Esophagus muscularis mucosa (tissue), 4 donors: Measurements from ENCODE around the gene CYP8B1. TPM values are rescaled to one million over a fixed set of nuclear protein-coding genes. Genes with fewer than 3 reads are reported as not detected.
A peak's percentile ranks its signal among the peaks of the same experiment; 100 is the strongest.

Source experiments
- DNase-seq: peaks from one replicate; pipeline ENCODE4 v3.0.0-alpha.2; 2017; ENCODE audit errors: extremely low spot score
- H3K27ac ChIP-seq, 4 donors: fragments of 200-600 bp; sonication (generic); replicated peaks in 1 of 4; 1 replicate in 3 of 4; 2 replicates in 1 of 4; pipeline ENCODE4 v1.5.1; 2016 to 2019; ENCODE audit warnings: mild to moderate bottlenecking in 1 of 4
- H3K27me3 ChIP-seq, 4 donors: fragments of 200-600 bp; sonication (generic); one replicate each; pipeline versions ENCODE4 v1.5.1 to v1.6.0; 2016 to 2019
- H3K36me3 ChIP-seq, 4 donors: fragments of 200-600 bp; sonication (generic); one replicate each; pipeline ENCODE4 v1.5.1; 2016 to 2019
- H3K4me1 ChIP-seq, 4 donors: fragments of 200-600 bp; sonication (generic); one replicate each; pipeline ENCODE4 v1.5.1; 2016 to 2019
- H3K4me3 ChIP-seq, 4 donors: fragments of 200-600 bp; sonication (generic); 1 replicate in 2 of 4; 2 replicates in 2 of 4; pipeline ENCODE4 v1.5.1; 2016 to 2019; ENCODE audit warnings: mild to moderate bottlenecking in 4 of 4, moderate library complexity in 1 of 4
- H3K9me3 ChIP-seq, 4 donors: fragments of 200-600 bp; sonication (generic); 1 replicate in 3 of 4; 2 replicates in 1 of 4; pipeline ENCODE4 v1.5.1; 2016 to 2019
- EP300 ChIP-seq: sonication (generic); formaldehyde crosslinking; IDR thresholded peaks from one replicate; pipeline ENCODE4 v1.6.1; 2017; ENCODE audit warnings: antibody characterized with exemption
- POLR2A ChIP-seq: fragments of 450-650 bp; IDR thresholded peaks from one replicate; pipeline ENCODE4 v1.6.1; 2017; ENCODE audit warnings: antibody characterized with exemption, moderate library complexity, mild to moderate bottlenecking, low read depth
- POLR2AphosphoS5 ChIP-seq, 2 donors: sonication (generic); formaldehyde crosslinking; IDR thresholded peaks; one replicate each; pipeline ENCODE4 v1.6.1; 2017; ENCODE audit warnings: antibody characterized with exemption in 2 of 2
- WGBS: methylation state at CpG from one replicate; pipeline ENCODE4 v1.1.5; 2018; 5-methylcytosine and 5-hydroxymethylcytosine counted together
- intact Hi-C: fragments of 100-400 bp; cut with DNase I; formaldehyde crosslinking; loops from one replicate; pipeline ENCODE4 v1.15.1; 2023
- total RNA-seq, 4 donors: library from RNA; depleted of rRNA; stranded (reverse); fragments of >200 nt; gene quantifications; one replicate each; pipeline versions ENCODE4 v1.1.0 to v1.2.1, GENCODE V29; 2016
- TF ChIP-seq, protein P1 (sequence below), 3 experiments: fragments of 200-600 bp in 2 of 3; fragments of 450-650 bp in 1 of 3; sonication (generic) in 2 of 3; IDR thresholded peaks; one replicate each; pipeline ENCODE4 v1.5.1; 2017 to 2019; ENCODE audit warnings: antibody characterized with exemption in 3 of 3, mild to moderate bottlenecking in 2 of 3, moderate library complexity in 1 of 3

Gene CYP8B1
- total RNA-seq, 4 donors from 2014 or later = not detected

DNA sequence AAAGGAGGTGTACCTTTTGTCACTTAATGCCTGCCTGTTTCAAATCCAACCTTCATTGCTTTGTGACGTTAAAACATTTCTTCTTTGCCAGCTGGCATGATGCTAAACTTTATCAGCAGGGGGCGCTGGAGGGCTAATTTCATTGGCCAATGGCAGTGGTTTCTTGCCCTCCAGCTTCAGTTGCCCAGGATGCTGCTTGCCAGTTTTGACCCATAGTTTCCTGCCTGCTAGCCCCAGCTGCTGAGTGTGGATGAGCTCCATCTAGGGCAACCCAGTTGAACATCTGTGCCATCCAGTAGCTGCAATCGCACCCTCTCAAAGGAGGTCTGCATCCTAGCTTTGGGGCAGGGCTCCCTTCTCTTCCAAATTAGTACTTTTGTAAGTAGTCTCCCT lies 44.4 kb downstream of the CYP8B1 start:
- no peak overlapping the region for H3K4me3 ChIP-seq
- peaks cover 0 to 12% (median 11%) of the 10 kb centered on the region in 4 donors for H3K4me1 ChIP-seq
- no peaks in the 10 kb centered on the region for H3K36me3 ChIP-seq
- no peaks in the 10 kb centered on the region for H3K27me3 ChIP-seq
- WGBS = 20% methylated on average over 3 of the region's 3 CpGs
- H3K9me3 ChIP-seq = no peaks in the 10 kb centered on the region
- intact Hi-C loops = no loop called here
- no peak overlapping the region for H3K27ac ChIP-seq
- no peak for DNase-seq
- TF ChIP-seq POLR2AphosphoS5 (IDR thresholded peaks at IDR 0.05) (peak; percentile 30 to 35), EP300 (no peak), POLR2A (no peak)
- TF ChIP-seq, protein P1, sequence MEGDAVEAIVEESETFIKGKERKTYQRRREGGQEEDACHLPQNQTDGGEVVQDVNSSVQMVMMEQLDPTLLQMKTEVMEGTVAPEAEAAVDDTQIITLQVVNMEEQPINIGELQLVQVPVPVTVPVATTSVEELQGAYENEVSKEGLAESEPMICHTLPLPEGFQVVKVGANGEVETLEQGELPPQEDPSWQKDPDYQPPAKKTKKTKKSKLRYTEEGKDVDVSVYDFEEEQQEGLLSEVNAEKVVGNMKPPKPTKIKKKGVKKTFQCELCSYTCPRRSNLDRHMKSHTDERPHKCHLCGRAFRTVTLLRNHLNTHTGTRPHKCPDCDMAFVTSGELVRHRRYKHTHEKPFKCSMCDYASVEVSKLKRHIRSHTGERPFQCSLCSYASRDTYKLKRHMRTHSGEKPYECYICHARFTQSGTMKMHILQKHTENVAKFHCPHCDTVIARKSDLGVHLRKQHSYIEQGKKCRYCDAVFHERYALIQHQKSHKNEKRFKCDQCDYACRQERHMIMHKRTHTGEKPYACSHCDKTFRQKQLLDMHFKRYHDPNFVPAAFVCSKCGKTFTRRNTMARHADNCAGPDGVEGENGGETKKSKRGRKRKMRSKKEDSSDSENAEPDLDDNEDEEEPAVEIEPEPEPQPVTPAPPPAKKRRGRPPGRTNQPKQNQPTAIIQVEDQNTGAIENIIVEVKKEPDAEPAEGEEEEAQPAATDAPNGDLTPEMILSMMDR (IDR thresholded peaks at IDR 0.05) = peak; percentile 78 to 90 (median 83)

- H3K4me1 ChIP-seq = peaks cover 0 to 12% (median 11%) of the 10 kb centered on the region in 4 donors
- TF ChIP-seq POLR2A (no peak), POLR2AphosphoS5 (IDR thresholded peaks at IDR 0.05) (no peak), EP300 (no peak)
- TF ChIP-seq, protein P1 (IDR thresholded peaks at IDR 0.05) = peak; percentile 57 to 76 (median 70)
- H3K4me3 ChIP-seq = no peak overlapping the region
- intact Hi-C loops = no loop called here
- H3K27ac ChIP-seq = no peak overlapping the region
- no peaks in the 10 kb centered on the region for H3K9me3 ChIP-seq
- no peaks in the 10 kb centered on the region for H3K36me3 ChIP-seq
- no peak for DNase-seq
- WGBS = 40% methylated on average over 7 of the region's 7 CpGs
- no peaks in the 10 kb centered on the region for H3K27me3 ChIP-seq
Observed at GRCh38 chr3:42830437-42831320, 45.0 kb downstream of the CYP8B1 start.

DNA sequence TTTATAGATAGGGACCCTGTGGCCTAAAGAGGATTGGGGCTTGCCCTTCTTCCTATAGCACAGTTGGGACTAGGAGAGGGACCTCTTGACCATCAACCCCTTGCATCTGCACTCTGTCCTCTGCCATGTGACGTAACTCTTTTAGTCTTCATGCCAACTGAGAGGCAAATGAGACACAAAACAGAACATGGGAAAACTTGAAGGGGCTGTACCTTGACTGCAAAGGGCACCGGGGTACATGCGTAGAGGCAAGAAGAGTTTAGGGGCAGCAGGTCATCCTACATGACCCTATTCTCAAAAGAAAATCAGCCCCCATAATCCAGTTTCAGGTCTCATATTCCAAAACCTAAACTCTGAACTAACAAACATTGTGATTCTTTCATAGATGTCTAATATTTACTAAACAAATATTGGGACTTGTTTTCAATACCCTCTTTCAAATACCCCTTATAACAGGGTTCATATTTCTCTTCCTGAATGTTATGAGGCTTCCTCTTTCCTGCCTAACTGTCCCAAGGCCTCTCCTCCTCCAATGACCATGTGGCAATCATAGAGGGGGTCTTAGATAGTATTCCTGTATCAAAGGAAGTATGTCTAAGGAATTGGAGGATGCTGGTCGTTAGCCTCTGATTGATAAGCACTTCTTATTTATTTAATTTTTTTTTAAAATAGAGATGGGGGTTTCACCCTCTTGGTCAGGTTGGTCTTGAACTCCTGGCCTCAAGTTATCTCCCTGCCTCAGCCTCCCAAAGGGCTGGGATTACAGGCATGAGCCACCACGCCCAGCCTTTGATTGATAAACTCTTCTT lies 45.8 kb downstream of the CYP8B1 start:
- WGBS = 86% methylated on average over 5 of the region's 5 CpGs
- intact Hi-C loops = loop anchor here (2.0 kb wide), 1 partner anchor 49 kb away; no protein-coding TSS in a partner anchor
- no peak for TF ChIP-seq POLR2AphosphoS5 (IDR thresholded peaks at IDR 0.05)
- TF ChIP-seq, protein P1 (IDR thresholded peaks at IDR 0.05) = no peak
- no peak for TF ChIP-seq POLR2A
- no peak for TF ChIP-seq EP300

DNA sequence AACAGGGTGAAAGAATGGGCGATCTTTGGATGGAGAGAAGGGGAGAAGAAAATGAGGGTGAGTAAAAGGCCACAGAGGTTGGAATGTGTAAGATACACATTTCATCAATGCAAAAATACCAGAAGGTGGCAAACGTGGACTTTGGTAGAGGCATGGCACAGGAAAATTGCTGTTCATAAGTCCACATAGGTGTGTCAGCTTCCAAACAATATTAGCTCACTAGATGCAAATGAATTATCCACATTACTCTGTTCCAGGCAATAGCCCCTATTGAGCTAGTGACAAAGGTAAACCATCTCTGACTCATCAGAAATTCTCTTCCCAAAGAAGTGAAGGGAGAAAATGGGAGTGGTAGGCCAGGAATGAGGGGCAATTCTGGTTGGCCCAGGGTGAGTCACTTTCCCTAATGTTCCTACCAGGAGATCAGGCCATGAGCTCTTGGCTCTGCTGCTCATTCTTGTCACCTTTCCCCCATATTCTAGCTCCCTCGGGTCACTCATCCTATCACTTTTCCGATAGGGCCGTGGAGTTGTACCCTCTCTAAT lies 46.5 kb downstream of the CYP8B1 start:
- 90% methylated on average over 5 of the region's 5 CpGs for whole genome bisulfite sequencing
- DNase-seq = no peak

More for the DNA sequence above, 45.8 kb downstream of the CYP8B1 start:
- no peak for DNase-seq
- H3K9me3 ChIP-seq = no peaks in the 10 kb centered on the region
- peaks cover 0 to 12% (median 11%) of the 10 kb centered on the region in 4 donors for H3K4me1 ChIP-seq
- H3K27me3 ChIP-seq = no peaks in the 10 kb centered on the region
- H3K36me3 ChIP-seq = no peaks in the 10 kb centered on the region
- no peak overlapping the region for H3K4me3 ChIP-seq
- H3K27ac ChIP-seq = no peak overlapping the region

More for the DNA sequence above, 46.5 kb downstream of the CYP8B1 start:
- TF ChIP-seq, protein P1 (IDR thresholded peaks at IDR 0.05) = no peak
- TF ChIP-seq POLR2AphosphoS5 (IDR thresholded peaks at IDR 0.05) (no peak), POLR2A (no peak), EP300 (no peak)
- no peak overlapping the region for H3K4me3 ChIP-seq
- no peaks in the 10 kb centered on the region for H3K9me3 ChIP-seq
- H3K27ac ChIP-seq = no peak overlapping the region
- intact Hi-C loops = loop anchor here (2.0 kb wide), 1 partner anchor 48 kb away; no protein-coding TSS in a partner anchor
- no peaks in the 10 kb centered on the region for H3K36me3 ChIP-seq
- peaks cover 0 to 12% (median 11%) of the 10 kb centered on the region in 4 donors for H3K4me1 ChIP-seq
- H3K27me3 ChIP-seq = no peaks in the 10 kb centered on the region
